SK-N-SH (cell line): ENCODE results near the gene IL1RAP. TPM values are rescaled to one million over a fixed set of nuclear protein-coding genes. Genes with fewer than 3 reads are reported as not detected.
A peak's percentile ranks its signal among the peaks of the same experiment; 100 is the strongest.

Experiments
- CTCF ChIA-PET: fragments of 300-600, 350-600 bp; formaldehyde crosslinking; extraction: SDS; loops from one replicate; lab custom pipeline; 2021; lab: Yijun Ruan, JAX
- POLR2A ChIA-PET: fragments of 350-600 bp; sonication (Branson Sonifier 250); formaldehyde crosslinking; extraction: SDS; loops from one replicate; lab custom pipeline; 2020; ENCODE audit warnings: antibody characterized with exemption, inconsistent platforms; lab: Yijun Ruan, JAX
- DNase-seq: peaks from one replicate; pipeline ENCODE4 v3.0.0; 2012
- H2AFZ ChIP-seq: fragments of 200-600 bp; sonication (generic); 2 replicates; pipeline ENCODE4 v1.8.1; 2016; ENCODE audit warnings: antibody characterized with exemption, mild to moderate bottlenecking, low read depth
- H3F3A ChIP-seq: fragments of 200-600 bp; sonication (generic); replicated peaks from 2 replicates; pipeline ENCODE3; 2016; ENCODE audit warnings: antibody characterized with exemption, mild to moderate bottlenecking; ENCODE audit not compliant: insufficient read depth
- H3K27ac ChIP-seq, 2 experiments: fragments of 200-500 bp in 1 of 2; fragments of 200-600 bp in 1 of 2; sonication (Bioruptor generic) in 1 of 2; sonication (generic), shearing (Covaris generic) in 1 of 2; 2 replicates each; pipeline versions ENCODE4 v1.5.1 to v1.6.1; 2014 to 2016; ENCODE audit warnings: low read depth in 2 of 2, inconsistent platforms in 1 of 2, low read length in 1 of 2, mild to moderate bottlenecking in 1 of 2, mixed read lengths in 1 of 2
- H3K27me3 ChIP-seq: fragments of 200-600 bp; sonication (generic), shearing (Covaris generic); 2 replicates; pipeline ENCODE4 v1.6.1; 2016; ENCODE audit warnings: mixed run types; ENCODE audit not compliant: insufficient read depth
- H3K36me3 ChIP-seq, 2 experiments: fragments of 200-500 bp in 1 of 2; fragments of 200-600 bp in 1 of 2; sonication (Bioruptor generic) in 1 of 2; sonication (generic) in 1 of 2; replicated peaks in 1 of 2; 2 replicates each; pipeline versions ENCODE3 to v1.5.1; 2014 to 2016; ENCODE audit warnings: low read length in 1 of 2, mild to moderate bottlenecking in 1 of 2; ENCODE audit not compliant: insufficient read depth in 2 of 2, control insufficient read depth in 1 of 2
- H3K4me1 ChIP-seq, 2 experiments: fragments of 200-500 bp in 1 of 2; fragments of 200-600 bp in 1 of 2; sonication (Bioruptor generic) in 1 of 2; sonication (generic), shearing (Covaris generic) in 1 of 2; 2 replicates each; pipeline versions ENCODE4 v1.5.1 to v1.6.1; 2014 to 2016; ENCODE audit warnings: low read depth in 1 of 2, low read length in 1 of 2, mixed run types in 1 of 2; ENCODE audit not compliant: insufficient read depth in 2 of 2, control insufficient read depth in 1 of 2
- H3K4me2 ChIP-seq: fragments of 200-600 bp; sonication (generic), shearing (Covaris generic); 2 replicates; pipeline ENCODE4 v1.6.1; 2017; ENCODE audit warnings: mixed run types
- H3K4me3 ChIP-seq, 2 experiments: fragments of 200-500 bp in 1 of 2; fragments of 200-600 bp in 1 of 2; sonication (Bioruptor generic) in 1 of 2; sonication (generic), shearing (Covaris generic) in 1 of 2; 2 replicates each; pipeline versions ENCODE4 v1.5.1 to v1.8.1; 2014 to 2016; ENCODE audit warnings: low read depth in 2 of 2, inconsistent platforms in 1 of 2, low read length in 1 of 2, mild to moderate bottlenecking in 1 of 2, mixed read lengths in 1 of 2, moderate library complexity in 1 of 2
- H3K79me2 ChIP-seq: fragments of 200-600 bp; sonication (generic); 2 replicates; pipeline ENCODE4 v1.8.1; 2017; ENCODE audit warnings: mild to moderate bottlenecking; ENCODE audit not compliant: insufficient read depth
- H3K9ac ChIP-seq: fragments of 200-600 bp; sonication (generic); 2 replicates; pipeline ENCODE4 v1.6.1; 2017; ENCODE audit warnings: mixed run types
- H3K9me2 ChIP-seq: fragments of 200-600 bp; sonication (generic); 2 replicates; pipeline ENCODE4 v1.6.1; 2017; ENCODE audit warnings: mixed run types
- H3K9me3 ChIP-seq: fragments of 200-600 bp; sonication (generic); 2 replicates; pipeline ENCODE4 v1.6.1; 2017; ENCODE audit warnings: mixed run types, mild to moderate bottlenecking, moderate library complexity
- H4K20me1 ChIP-seq: fragments of 200-600 bp; sonication (generic); 2 replicates; pipeline ENCODE4 v1.6.1; 2017; ENCODE audit warnings: mild to moderate bottlenecking, mixed run types; ENCODE audit not compliant: insufficient read depth
- CTCF ChIP-seq: fragments of 200-600 bp; sonication (generic); IDR thresholded peaks from 2 replicates; pipeline ENCODE4 v1.6.1; 2017; ENCODE audit warnings: antibody characterized with exemption, mild to moderate bottlenecking, moderate library complexity
- FOXJ3 ChIP-seq: sonication (generic); formaldehyde crosslinking; IDR thresholded peaks from 2 replicates; pipeline ENCODE4 v1.5.1; 2020; ENCODE audit warnings: mild to moderate bottlenecking, missing genetic modification reagents
- FOXM1 ChIP-seq: IDR thresholded peaks from 2 replicates; pipeline ENCODE4 v1.4.0; 2012; ENCODE audit warnings: low read depth, mild to moderate bottlenecking
- GABPA ChIP-seq: IDR thresholded peaks from 2 replicates; pipeline ENCODE4 v1.4.0; 2012; ENCODE audit warnings: low read depth, mild to moderate bottlenecking
- GATA2 ChIP-seq: sonication (generic); formaldehyde crosslinking; IDR thresholded peaks from 2 replicates; pipeline ENCODE4 v1.5.0; 2020; ENCODE audit warnings: mild to moderate bottlenecking, missing genetic modification reagents
- MXI1 ChIP-seq: IDR thresholded peaks from 2 replicates; pipeline ENCODE4 v1.6.1; 2012; ENCODE audit warnings: mild to moderate bottlenecking, low read depth, low read length, improper control_type of control experiment
- POLR2AphosphoS5 ChIP-seq: IDR thresholded peaks from 2 replicates; pipeline ENCODE4 v1.6.1; 2012; ENCODE audit warnings: low read depth, low read length
- RAD21 ChIP-seq: IDR thresholded peaks from 2 replicates; pipeline ENCODE4 v1.6.1; 2012; ENCODE audit warnings: mild to moderate bottlenecking, low read length
- RCOR1 ChIP-seq: fragments of 150-350 bp; IDR thresholded peaks from 2 replicates; pipeline ENCODE4 v1.6.1; 2017; ENCODE audit warnings: antibody characterized with exemption, low read length
- REST ChIP-seq: IDR thresholded peaks from 2 replicates; pipeline ENCODE4 v1.6.1; 2012; ENCODE audit warnings: mild to moderate bottlenecking, low read depth, low read length, moderate library complexity
- SMC3 ChIP-seq: IDR thresholded peaks from 2 replicates; pipeline ENCODE4 v1.6.1; 2012; ENCODE audit warnings: low read depth, low read length, improper control_type of control experiment
- USF1 ChIP-seq: IDR thresholded peaks from 2 replicates; pipeline ENCODE4 v1.4.0; 2012; ENCODE audit warnings: low read depth, borderline replicate concordance
- ZBTB33 ChIP-seq: IDR thresholded peaks from 2 replicates; pipeline ENCODE4 v1.4.0; 2012; ENCODE audit warnings: low read depth, borderline replicate concordance
- WGBS: methylation state at CpG from one replicate; pipeline ENCODE4 v1.1.6; 2017; ENCODE audit warnings: low lambda C conversion rate; 5-methylcytosine and 5-hydroxymethylcytosine counted together
- polyA plus RNA-seq, 3 experiments: library from polyadenylated mRNA; depleted of rRNA; stranded (reverse); fragments of >200 nt; gene quantifications; 2 replicates each; pipeline ENCODE4 v1.2.3, GENCODE V29; 2012

IL1RAP gene
- polyA plus RNA-seq, 1 of the 3 experiments (the other 2 are of a cell fraction): 7.6 TPM

GRCh38 chr3:190531406-190531805, 17.5 kb downstream of the IL1RAP start:
- Histone ChIP-seq H3K27me3 (no peaks in the 10 kb centered on the region), H3K9ac (no peak overlapping the region), H3K27ac (no peak overlapping the region), H3K36me3 (no peaks in the 10 kb centered on the region), H3K79me2 (no peaks in the 10 kb centered on the region; the same call in 1 of the 2 replicates), H3K9me2 (no peaks in the 10 kb centered on the region), H2AFZ (no peak overlapping the region), H4K20me1 (no peaks in the 10 kb centered on the region), H3K9me3 (no peaks in the 10 kb centered on the region), H3F3A (peaks cover 6% of the 10 kb centered on the region), H3K4me3 (no peak overlapping the region), H3K4me2 (no peak overlapping the region), H3K4me1 (peaks cover 0 to 66% of the 10 kb centered on the region in 2 experiments; a peak in 1 of 4 replicates)
- no peak for DNase-seq
- CTCF ChIA-PET: no interaction called here
- POLR2A ChIA-PET: no interaction called here
- TF ChIP-seq FOXJ3 (CRISPR knock-in tag): no peak
- TF ChIP-seq GABPA: no peak
- no peak for TF ChIP-seq MXI1
- TF ChIP-seq RAD21: no peak
- TF ChIP-seq CTCF: no peak
- WGBS: 40% methylated on average over 3 of the region's 3 CpGs

GRCh38 chr3:190532731-190533203, 18.9 kb downstream of the IL1RAP start:
- CTCF ChIA-PET: no interaction called here
- H4K20me1 ChIP-seq: no peaks in the 10 kb centered on the region
- H3K4me2 ChIP-seq: no peak overlapping the region
- no peaks in the 10 kb centered on the region for H3K9me3 ChIP-seq
- no peak overlapping the region for H2AFZ ChIP-seq
- WGBS: 63% methylated on average over 7 of the region's 7 CpGs
- POLR2A ChIA-PET: no interaction called here
- no peaks in the 10 kb centered on the region for H3K9me2 ChIP-seq
- DNase-seq: no peak
- 0 out of 2 replicates have a peak overlapping the region, but pooled peaks have one; percentile 2 for H3K9ac ChIP-seq
- H3K36me3 ChIP-seq: no peaks in the 10 kb centered on the region
- TF ChIP-seq USF1: no peak
- TF ChIP-seq FOXM1: no peak
- TF ChIP-seq ZBTB33: no peak
- TF ChIP-seq RCOR1: no peak
- TF ChIP-seq POLR2AphosphoS5: no peak
- no peak for TF ChIP-seq SMC3
- TF ChIP-seq GATA2 (CRISPR knock-in tag): no peak
- TF ChIP-seq REST: no peak
- H3K27me3 ChIP-seq: no peaks in the 10 kb centered on the region
- no peak overlapping the region for H3K4me3 ChIP-seq
- peaks cover 0 to 56% of the 10 kb centered on the region in 2 experiments; a peak in 1 of 4 replicates for H3K4me1 ChIP-seq
- H3K79me2 ChIP-seq: no peaks in the 10 kb centered on the region; the same call in 1 of the 2 replicates
- peaks cover 6% of the 10 kb centered on the region for H3F3A ChIP-seq
- peak overlapping the region; percentile 22 to 85; a peak in 3 of 4 replicates for H3K27ac ChIP-seq
